Ureter (tissue), 1 donor: Measurements from ENCODE around the gene DDX50. TPM values are rescaled to one million over a fixed set of nuclear protein-coding genes. Genes with fewer than 3 reads are reported as not detected.
A peak's percentile ranks its signal among the peaks of the same experiment; 100 is the strongest.

Experiments used
- DNase-seq: peaks from one replicate; pipeline ENCODE4 v3.0.0-alpha.2; 2020; ENCODE audit warnings: low spot score
- total RNA-seq: library from RNA; stranded (reverse); gene quantifications from one replicate; pipeline ENCODE4 v1.2.4, GENCODE V29; 2023
- donor health status: DM: yes; HTN: yes; CAD: no.

Gene DDX50
- total RNA-seq, 1 donor from 2014 or later = 33.9 TPM

DNA sequence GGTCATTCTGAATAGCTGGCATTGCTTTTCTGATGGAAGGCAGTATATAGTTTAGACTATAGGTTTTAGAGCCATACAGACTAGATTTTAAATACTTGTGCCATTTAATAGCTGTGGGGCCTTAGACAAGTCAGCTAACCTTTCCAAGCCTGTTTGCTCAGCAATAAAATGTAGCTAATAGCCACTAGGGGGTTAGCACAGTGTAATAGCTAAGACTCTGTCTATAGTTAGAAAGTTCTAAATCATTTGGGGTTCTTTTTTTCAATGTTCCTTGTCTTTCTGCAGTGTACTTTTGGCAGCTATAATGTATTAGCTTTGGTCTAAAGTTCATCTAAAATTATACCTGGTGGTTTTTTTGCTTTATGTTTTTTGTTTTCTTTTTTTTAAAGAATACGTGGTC is 80.0 kb downstream of the DDX50 start:
- DNase-seq = no peak

DNA sequence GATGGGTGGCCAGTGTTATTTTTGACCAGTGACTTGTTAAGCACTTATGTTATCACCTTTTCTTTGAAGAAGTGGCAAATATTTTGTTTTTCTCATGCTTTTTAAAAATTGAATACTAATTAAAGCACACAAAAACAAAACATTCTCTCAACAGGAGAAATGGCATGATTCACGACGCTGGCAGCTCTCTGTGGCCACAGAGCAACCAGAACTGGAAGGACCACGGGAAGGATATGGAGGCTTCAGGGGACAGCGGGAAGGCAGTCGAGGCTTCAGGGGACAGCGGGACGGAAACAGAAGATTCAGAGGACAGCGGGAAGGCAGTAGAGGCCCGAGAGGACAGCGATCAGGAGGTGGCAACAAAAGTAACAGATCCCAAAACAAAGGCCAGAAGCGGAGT is 81.3 kb downstream of the DDX50 start:
- no peak for DNase-seq

DNA sequence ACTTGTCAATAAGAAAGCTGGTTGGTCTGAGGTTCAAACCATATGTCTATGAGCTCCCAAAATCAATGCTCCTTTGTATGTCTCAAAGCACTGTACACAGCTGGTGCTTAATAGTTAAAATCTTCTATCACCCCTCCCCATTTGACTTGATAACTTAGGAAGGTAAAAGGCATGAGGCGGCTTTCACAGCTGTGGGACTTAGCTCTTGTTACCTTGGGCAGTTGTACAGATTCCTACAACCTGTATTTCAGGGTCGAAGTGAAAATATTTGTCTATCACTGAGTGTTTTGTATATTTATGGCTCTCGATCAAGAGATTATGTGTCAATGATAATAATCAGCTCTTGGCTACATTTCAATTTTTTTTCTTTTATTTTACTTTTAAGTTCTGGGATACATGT is 86.5 kb downstream of the DDX50 start:
- no peak for DNase-seq

DNA sequence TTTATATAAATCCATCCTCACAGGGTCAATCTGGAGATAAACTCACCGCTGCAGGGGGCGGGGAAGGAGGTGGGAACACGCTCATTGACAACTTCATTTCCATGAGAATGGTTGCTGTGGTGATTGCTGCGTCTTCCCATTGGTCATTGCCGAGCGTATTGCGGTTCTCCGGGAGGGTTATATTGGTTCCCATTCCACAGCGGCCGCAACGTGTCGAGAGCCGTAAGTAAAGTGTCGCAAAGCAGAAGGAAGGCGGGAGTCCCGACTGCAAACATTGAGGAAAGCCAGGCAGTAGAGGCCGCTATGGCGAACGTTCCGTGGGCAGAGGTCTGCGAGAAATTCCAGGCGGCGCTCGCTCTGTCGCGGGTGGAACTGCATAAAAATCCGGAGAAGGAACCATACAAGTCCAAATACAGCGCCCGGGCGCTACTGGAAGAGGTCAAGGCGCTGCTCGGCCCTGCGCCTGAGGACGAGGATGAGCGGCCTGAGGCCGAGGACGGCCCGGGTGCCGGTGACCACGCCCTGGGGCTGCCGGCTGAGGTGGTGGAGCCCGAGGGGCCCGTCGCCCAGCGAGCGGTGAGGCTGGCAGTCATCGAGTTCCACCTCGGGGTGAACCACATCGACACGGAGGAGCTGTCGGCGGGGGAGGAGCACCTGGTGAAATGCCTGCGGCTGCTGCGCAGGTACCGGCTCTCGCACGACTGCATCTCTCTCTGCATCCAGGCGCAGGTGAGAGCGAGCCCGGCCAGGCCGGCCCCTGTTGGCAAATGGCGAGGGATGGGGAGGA is 87.6 kb downstream of the DDX50 start, which contains the start of gene KIFBP:
Gene KIFBP, plus strand, starts transcription at position 274 of the 787 bp plus-strand sequence. Its CDS starts 30 bp downstream, at position 304.
- peak; percentile 94 for DNase-seq

DNA sequence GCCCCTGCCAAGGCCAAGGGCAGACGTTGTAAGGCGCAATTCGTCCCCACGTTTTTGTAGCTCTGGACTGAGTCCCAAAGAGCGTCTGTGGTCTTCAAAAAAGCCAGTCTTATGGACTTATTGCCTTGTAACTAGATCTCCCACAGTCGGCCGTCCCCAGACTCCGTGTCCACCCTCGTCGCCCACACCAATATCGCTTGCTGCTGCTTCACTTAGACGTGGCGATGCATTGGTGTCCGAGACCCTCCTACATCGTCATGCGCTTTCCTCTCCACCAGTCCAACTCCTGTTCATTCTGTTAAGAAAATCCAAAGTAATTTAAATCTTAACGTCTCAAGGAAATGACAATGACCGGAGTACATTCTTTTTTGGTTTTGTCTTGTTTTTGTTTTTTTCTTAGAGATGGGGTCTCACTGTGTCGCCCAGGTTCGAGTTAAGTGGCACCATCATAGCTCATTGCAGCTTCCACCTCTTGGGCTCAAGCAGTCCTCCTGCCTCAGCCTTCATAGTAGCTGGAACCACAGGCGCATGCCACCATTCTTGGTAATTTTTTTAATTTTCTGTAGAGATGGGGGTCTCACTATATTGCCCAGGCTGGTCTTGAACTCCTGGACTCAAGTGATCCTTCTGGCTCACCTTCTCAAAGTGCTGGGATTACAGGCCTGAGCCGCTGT is 88.3 kb downstream of the DDX50 start:
- DNase-seq = no peak

DNA sequence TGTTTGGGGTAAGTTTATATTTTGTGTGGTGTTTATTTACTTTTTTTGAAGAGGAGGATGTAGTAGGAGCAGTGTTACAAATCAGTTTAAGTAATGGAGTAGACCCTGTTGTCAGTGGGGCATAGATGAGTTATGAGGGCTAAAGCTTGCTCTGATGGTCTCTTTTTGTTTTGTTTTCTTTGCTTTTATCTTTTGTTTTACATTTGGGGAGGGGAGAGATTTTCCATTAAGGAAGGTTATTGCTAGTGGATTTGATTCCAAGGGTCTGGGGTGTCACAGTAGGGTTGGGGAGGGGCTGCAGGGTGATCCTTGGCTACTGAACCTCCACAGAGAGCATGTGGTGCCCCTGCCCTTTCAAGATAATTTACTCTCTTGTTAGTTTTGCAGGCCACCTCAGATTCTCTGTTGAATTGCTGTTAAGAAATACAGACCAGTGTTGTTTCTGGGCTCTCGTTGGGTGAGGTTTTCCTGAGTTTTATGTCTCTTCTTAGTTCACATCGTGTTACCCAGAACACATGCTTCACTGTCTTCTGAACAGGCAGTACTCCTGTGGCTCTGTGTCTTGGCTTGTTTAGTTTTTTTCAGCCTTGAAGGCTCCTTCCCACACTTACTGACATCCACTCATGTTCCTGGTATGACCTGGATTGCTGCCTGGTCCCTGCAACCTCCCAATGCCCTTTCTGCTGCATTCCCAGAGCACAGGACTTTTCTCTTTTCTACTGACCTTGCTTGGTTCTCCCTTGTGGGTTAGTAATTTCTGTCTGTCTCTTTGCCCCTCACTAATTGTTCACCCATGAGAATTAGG is 91.7 kb downstream of the DDX50 start:
- DNase-seq = no peak

Other genes starting within 250 kb of the DDX50 start
- gene CCAR1, start 180.1 kb upstream of the DDX50 start, total RNA-seq = 81.2 TPM
- gene STOX1, start 73.8 kb upstream of the DDX50 start, total RNA-seq = 1.1 TPM
- 74.2 TPM for gene DDX21, start 54.9 kb downstream of the DDX50 start, total RNA-seq
- gene KIFBP, start 87.5 kb downstream of the DDX50 start, total RNA-seq = 27.3 TPM
- 50.0 TPM for gene SRGN, start 186.8 kb downstream of the DDX50 start, total RNA-seq
- gene VPS26A, start 222.9 kb downstream of the DDX50 start, total RNA-seq = 54.6 TPM